NCI-H146 treated with DMSO at 0.1 percent for 48 hours (cell line): Measurements from ENCODE around the gene PDCD7.
"Not testable (repeated sequence)": the region's sequence is repeated elsewhere in the genome, so short reads cannot be mapped to it uniquely, and the experiment has no call there.

Experiments
- DNase-seq: peaks from one replicate; lab custom pipeline; 2025; ENCODE audit not compliant: unreplicated experiment; lab: John Stamatoyannopoulos, UW

Gene PDCD7

DNA sequence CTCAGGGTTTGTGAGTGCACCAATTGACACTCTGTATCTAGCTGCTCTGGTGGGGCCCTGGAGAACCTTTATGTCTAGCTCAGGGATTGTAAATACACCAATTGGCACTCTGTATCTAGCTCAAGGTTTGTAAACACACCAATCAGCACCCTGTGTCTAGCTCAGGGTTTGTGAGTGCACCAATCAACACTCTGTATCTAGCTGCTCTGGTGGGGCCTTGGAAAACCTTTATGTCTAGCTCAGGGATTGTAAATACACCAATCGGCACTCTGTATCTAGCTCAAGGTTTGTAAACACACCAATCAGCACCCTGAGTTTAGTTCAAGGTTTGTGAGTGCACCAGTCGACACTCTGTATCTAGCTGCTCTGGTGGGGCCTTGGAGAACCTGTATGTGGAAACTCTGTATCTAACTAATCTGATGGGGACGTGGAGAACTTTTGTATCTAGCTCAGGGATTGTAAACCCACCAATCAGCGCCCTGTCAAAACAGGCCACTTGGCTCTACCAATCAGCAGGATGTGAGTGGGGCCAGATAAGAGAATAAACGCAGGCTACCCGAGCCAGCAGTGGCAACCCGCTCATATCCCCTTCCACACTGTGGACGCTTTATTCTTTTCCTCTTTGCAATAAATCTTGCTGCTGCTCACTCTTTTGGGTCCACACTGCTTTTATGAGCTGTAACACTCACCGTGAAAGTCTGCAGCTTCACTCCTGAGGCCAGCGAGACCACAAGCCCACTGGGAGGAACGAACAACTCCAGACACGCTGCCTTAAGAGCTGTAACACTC is 57.8 kb downstream of the PDCD7 start:
- DNase-seq, result not testable (repeated sequence)

DNA sequence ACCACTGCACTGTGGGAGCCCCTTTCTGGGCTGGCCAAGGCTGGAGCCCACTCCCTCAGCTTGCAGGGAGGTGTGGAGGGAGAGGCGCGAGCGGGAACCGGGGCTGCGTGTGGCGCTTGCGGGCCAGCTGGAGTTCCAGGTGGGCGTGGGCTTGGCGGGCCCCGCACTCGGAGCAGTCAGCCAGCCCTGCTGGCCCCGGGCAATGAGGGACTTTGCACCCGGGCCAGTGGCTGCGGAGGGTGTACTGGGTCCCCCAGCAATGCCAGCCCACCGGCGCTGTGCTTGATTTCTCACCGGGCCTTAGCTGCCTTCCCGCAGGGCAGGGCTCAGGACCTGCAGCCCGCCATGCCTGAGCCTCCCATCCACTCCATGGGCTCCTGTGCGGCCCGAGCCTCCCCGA is 58.7 kb downstream of the PDCD7 start:
- DNase-seq, result not testable (repeated sequence)

DNA sequence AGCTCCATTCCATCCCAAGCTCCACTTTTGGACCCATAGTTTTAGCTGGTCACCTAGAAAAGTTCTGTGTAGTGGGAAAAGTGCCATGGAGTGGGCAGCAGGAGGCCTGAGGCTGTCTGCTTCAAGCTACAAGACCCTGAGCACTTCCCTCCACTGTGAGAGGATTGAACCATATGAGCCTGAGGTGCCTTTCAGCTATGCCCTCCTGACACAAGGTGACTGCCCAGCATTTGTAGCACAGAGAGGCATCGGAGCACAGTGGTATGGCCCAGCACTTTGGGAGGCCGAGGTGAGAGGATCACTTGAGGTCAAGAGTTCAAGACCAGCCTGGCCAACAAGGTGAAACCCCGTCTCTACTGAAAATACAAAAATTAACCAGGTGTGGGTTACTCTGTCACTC is 61.0 kb downstream of the PDCD7 start:
- DNase-seq, result no peak

DNA sequence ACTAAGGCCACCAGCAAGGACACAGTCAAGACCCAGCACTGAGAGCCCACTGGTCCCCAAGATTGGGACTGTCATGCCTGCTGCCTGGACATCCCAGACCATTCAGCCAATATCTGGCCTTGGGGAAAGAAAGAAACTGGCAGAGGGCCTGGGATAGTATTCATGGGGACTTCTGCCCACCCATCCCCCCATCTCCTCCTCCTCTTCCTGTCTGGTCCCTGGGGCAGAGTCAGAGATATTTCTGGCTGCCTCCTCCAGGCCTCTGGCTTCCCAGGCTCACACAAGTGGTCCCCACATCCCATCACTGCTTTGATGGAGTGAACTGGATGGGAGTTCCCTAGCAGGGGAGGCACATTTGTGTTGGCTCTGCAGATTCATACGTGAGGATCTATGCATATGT is 61.6 kb downstream of the PDCD7 start:
- no peak for DNase-seq

DNA sequence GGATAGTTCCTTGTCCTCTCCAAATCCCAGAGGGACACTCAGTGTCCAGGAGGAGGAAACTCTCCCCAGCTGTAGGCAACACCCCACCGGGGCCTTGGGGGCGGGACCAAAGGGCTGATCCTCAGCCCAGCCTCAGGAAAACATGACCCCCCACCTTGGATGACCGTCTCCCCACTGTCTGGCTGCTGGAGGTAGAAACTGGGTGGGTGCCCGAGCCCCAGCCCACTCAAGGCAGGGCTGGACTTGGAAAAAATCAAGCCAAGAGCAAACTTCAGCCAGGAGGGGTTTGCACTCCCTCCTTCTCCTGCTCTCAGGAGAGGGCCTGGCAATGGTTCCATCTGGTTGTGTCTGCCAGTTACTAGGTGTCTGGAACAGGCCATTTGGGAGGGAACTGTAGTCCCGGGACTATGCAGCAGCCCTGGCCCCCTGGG is 62.2 kb downstream of the PDCD7 start:
- no peak for DNase-seq

- no peak for DNase-seq
Observed at GRCh38 chr15:65069779-65070546, 63.6 kb downstream of the PDCD7 start.

- DNase-seq, result no peak
Observed at GRCh38 chr15:65069179-65069578, 64.4 kb downstream of the PDCD7 start.

GRCh38 chr15:65068403-65068788 is 65.2 kb downstream of the PDCD7 start:
- no peak for DNase-seq

DNA sequence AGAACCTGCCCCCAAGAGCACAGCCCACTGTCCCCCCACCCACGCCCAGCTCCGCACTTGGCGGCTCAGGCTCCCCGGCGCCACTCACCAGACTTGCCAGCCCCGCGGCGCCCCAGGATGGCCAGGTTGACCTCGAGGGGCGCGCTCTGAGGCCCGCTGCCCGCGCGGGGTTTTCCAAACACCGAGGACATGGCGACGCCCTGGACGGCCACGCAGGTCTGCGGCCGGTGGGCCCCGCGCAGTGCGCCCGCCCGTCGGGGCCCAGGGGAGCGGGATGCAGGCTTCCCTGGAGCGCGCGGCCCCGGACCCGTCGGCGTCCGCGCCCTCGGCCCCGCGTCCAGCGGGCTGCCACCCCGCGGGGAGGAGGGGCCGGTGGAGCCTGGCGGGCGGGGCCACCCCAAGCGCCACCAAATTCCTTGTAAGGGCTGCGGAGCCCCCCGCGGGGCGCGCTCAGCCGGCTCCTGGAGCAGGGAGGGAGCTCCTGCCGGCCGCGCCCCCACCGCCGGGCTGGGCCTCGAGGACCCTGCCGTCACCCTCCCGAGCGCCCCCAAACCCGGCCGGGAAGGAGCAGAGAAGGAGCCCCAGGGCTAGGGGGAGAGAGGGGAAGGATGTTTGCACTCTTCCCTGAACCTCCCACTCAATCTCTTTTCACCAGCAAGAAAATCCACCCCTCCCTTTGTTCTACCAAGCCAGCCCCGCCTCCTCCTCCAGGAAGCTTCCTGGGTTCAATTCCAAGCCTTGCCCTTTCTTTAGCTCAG is 65.8 kb downstream of the PDCD7 start, which contains the start of gene RASL12:
Gene RASL12, minus strand, starts transcription at position 347 of the 758 bp plus-strand sequence. Its CDS starts 156 bp downstream, at position 191.
- no peak for DNase-seq
